Mononuclear cell (primary cell): Measurements from ENCODE around the gene ACCS. TPM values are rescaled to one million over a fixed set of nuclear protein-coding genes. Genes with fewer than 3 reads are reported as not detected.

Source experiments
- H3K27me3 ChIP-seq: 2 replicates; pipeline ENCODE4 v1.6.0; 2011; ENCODE audit warnings: low read length, control low read depth; ENCODE audit not compliant: insufficient read depth
- H3K4me1 ChIP-seq: 2 replicates; pipeline ENCODE4 v1.5.1; 2011; ENCODE audit warnings: mild to moderate bottlenecking, low read length, control low read depth; ENCODE audit not compliant: insufficient read depth
- H3K4me3 ChIP-seq: 2 replicates; pipeline ENCODE4 v1.5.1; 2011; ENCODE audit warnings: mild to moderate bottlenecking, low read length, moderate library complexity
- H3K9me3 ChIP-seq: 2 replicates; pipeline ENCODE4 v1.5.1; 2011; ENCODE audit warnings: low read depth, mild to moderate bottlenecking, control low read depth, low read length
- total RNA-seq: library from RNA; depleted of rRNA; stranded (reverse); fragments of >200 nt; gene quantifications from one replicate; pipeline ENCODE4 v1.2.3, GENCODE V29; 2012

The ACCS gene
- total RNA-seq, 1 donor, result 4.8 TPM

GRCh38 chr11:44095506-44096359, 29.7 kb downstream of the ACCS start, which contains the start of gene EXT2:
EXT2 (plus strand) TSS chr11:44095678; CDS start chr11:44107713, 12,035 bp downstream.
- H3K4me1 ChIP-seq, result peaks cover 15% of the 10 kb centered on the region
- H3K9me3 ChIP-seq, result no peaks in the 10 kb centered on the region
- H3K27me3 ChIP-seq, result no peaks in the 10 kb centered on the region
- H3K4me3 ChIP-seq, result peak within 1 kb of the TSS; percentile 68

GRCh38 chr11:44096360-44097185, 30.5 kb downstream of the ACCS start:
- H3K27me3 ChIP-seq, result no peaks in the 10 kb centered on the region
- peak overlapping the region; percentile 68 for H3K4me3 ChIP-seq
- H3K9me3 ChIP-seq, result no peaks in the 10 kb centered on the region
- peaks cover 15% of the 10 kb centered on the region for H3K4me1 ChIP-seq

DNA sequence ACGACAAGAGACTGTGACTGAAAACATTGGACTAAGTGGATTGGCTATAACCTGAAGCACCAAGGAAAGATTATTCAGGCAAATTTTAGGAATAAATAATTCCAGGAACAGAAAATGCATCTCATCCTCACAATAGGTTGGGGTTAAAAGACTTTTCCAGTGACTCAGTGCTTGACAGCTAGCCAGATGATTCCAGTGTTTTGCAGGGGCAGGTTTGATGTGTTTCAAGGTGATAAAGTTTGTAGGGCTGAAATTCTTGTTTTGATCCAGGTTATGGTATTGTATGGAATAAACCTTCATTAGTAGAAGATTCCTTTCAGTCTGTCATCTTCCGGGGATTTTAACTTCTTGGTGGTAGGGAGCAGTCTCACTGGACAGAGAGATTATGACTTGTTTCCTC, 31.8 kb downstream of the ACCS start:
- Histone ChIP-seq H3K4me3 (no peak overlapping the region), H3K9me3 (no peaks in the 10 kb centered on the region), H3K27me3 (no peaks in the 10 kb centered on the region)

GRCh38 chr11:44101098-44101497, 35.0 kb downstream of the ACCS start:
- Histone ChIP-seq H3K4me1 (peaks cover 15% of the 10 kb centered on the region), H3K27me3 (no peaks in the 10 kb centered on the region), H3K9me3 (no peaks in the 10 kb centered on the region), H3K4me3 (no peak overlapping the region)

More for the DNA sequence above, 31.8 kb downstream of the ACCS start:
- H3K4me1 ChIP-seq, result peaks cover 15% of the 10 kb centered on the region

DNA sequence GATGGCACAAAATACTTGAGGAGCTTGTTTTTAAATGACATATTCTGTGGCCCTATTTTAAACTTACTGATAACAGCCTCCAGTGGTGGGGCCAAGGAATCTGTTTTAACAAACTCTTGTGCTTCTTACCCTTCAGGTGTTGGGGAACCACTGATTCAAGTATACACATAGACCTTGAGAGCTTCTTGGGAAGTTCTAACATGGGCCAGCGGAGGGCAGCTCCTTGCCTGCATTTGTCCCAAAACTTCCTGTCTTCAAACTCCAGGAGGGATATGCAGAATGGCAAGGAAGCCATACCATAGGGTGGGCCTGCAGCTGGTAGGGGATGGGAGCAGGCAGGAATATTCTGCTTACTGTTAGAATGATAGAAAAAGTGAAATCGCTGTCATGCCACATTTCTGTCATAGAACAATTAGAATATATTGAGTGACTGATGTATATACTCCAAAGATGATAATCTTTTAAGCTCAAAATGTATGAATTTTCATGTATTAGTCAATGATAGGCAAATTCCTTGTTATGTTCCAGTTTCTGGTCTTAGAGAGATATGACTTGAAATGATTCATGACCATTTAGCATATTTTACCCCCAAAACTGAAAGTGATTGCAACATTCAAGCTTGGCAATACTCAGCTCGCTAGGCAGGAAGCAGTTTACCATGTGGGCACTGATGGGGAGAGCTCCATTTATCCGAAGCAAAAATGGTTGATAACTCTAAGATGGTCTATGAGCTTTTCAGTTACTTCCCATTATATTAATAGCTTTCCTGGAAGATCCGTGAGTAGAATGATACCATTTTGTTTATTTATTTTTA, 38.6 kb downstream of the ACCS start:
- Histone ChIP-seq H3K4me1 (peaks cover 7% of the 10 kb centered on the region), H3K27me3 (no peaks in the 10 kb centered on the region), H3K9me3 (no peaks in the 10 kb centered on the region), H3K4me3 (no peak overlapping the region)

GRCh38 chr11:44108260-44108659, 42.2 kb downstream of the ACCS start:
- Histone ChIP-seq H3K27me3 (no peaks in the 10 kb centered on the region), H3K4me1 (peaks cover 11% of the 10 kb centered on the region), H3K9me3 (no peaks in the 10 kb centered on the region), H3K4me3 (no peak overlapping the region)

- no peaks in the 10 kb centered on the region for H3K9me3 ChIP-seq
- H3K4me3 ChIP-seq, result no peak overlapping the region
- H3K4me1 ChIP-seq, result peaks cover 4% of the 10 kb centered on the region
- H3K27me3 ChIP-seq, result no peaks in the 10 kb centered on the region
Observed at GRCh38 chr11:44110231-44110679, 44.2 kb downstream of the ACCS start.

DNA sequence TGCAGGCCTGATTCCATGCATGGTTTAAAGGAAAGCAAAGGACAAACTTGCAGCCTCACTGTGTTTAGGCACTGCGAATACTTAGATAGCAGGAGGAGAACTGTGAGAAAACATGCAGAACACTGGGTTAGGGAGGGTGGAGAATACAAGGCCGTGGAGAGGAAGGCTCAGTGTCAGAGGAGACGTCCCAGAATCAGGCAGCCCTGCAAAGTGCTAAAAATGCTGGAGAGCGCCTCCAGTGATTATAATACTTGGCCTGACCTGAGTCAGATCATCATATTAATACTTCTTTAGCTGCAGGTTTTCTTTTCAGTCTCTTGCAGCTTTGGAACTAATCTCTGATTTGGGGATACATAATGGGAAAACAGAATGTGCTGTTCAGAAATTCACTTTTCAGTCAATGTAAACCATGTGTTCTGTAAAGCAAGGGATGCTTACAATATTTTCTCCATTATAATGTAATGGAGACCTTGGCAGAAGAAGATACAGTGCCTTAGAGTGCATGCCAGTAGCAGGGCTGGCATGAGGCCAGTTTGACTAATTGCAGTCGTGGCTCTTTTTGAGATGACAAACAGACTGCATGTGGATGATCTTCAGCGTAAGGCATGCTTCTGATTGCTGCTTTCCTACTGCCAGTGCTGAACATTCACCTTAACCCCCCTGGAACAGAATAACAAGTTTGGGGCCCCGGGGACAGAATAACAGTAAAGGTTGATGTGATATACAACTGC, 46.2 kb downstream of the ACCS start:
- H3K9me3 ChIP-seq, result no peaks in the 10 kb centered on the region
- no peaks in the 10 kb centered on the region for H3K27me3 ChIP-seq
- no peak overlapping the region for H3K4me3 ChIP-seq
- peaks cover 7% of the 10 kb centered on the region for H3K4me1 ChIP-seq

DNA sequence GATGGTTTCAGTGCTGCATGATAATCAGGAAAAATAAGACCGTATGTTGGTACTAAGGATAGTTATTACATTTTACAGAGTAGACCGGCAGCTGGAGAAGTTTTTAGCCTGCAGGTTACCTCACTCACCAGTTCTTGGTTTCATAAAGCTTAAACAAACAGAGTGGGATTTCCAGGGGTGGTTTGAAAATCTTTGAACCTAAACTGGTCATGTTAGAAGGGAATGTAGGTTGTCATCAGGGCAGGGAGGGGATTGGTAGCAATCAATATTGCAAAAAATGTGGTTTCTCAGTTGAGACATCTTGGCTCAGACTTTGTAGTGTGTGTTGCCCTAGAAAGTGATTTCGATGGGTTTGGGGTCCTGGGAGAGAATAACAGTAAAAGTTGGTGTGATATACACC, 46.9 kb downstream of the ACCS start:
- Histone ChIP-seq H3K4me1 (peaks cover 7% of the 10 kb centered on the region), H3K9me3 (no peaks in the 10 kb centered on the region), H3K27me3 (no peaks in the 10 kb centered on the region), H3K4me3 (no peak overlapping the region)

GRCh38 chr11:44113572-44113971, 47.5 kb downstream of the ACCS start:
- no peaks in the 10 kb centered on the region for H3K27me3 ChIP-seq
- H3K9me3 ChIP-seq, result no peaks in the 10 kb centered on the region
- no peak overlapping the region for H3K4me3 ChIP-seq
- H3K4me1 ChIP-seq, result peaks cover 7% of the 10 kb centered on the region

DNA sequence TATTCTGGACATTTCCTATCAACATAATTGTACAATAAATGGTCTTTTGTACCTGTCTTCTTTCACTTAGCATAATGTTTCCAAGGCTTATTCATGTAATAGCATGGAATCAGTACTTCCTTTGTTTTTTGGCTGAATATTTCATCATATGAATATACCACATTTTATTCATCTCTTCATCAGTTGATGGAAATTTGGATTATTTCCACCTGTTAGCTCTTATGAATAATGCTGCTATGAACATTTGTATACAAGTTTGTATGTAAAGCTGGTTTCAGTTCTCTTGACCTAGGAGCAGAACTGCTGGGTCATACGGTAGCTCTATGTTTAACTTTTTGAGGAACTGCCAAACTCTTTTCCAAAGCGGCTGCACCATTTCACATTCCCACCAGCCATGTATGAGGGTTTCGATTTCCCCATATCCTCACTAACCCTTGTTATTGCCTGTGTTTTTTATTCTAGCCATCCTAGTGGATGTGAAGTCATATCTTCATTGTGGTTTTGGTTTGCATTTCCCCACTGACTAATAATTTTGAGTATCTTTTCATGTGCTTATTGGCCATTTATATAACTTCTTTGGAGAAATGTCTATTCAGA, 50.3 kb downstream of the ACCS start:
- Histone ChIP-seq H3K27me3 (no peaks in the 10 kb centered on the region), H3K9me3 (no peaks in the 10 kb centered on the region), H3K4me3 (no peak overlapping the region), H3K4me1 (peaks cover 3% of the 10 kb centered on the region)

DNA sequence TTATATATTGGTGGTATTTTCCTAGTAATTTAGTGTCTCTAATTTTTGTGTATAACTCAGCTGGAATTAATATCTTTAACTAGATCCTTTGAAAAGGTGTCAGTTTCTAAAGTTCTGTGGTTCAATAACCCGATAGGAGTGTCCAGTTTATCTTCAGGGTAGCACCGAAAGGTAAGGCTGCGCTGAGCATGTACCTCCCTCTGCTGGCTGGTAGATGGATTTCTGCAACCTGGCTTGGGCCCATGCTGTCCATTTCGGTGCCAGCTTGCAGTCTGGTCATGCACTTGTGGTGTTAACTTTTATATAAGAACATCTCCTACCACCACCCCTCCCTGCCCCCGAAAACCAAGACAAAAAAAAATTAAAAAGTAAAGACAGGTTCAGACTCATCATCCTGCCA, 54.1 kb downstream of the ACCS start:
- Histone ChIP-seq H3K9me3 (no peaks in the 10 kb centered on the region), H3K27me3 (no peaks in the 10 kb centered on the region), H3K4me1 (peaks cover 3% of the 10 kb centered on the region), H3K4me3 (no peak overlapping the region)

- H3K4me1 ChIP-seq, result no peaks in the 10 kb centered on the region
- no peaks in the 10 kb centered on the region for H3K27me3 ChIP-seq
- no peak overlapping the region for H3K4me3 ChIP-seq
- no peaks in the 10 kb centered on the region for H3K9me3 ChIP-seq
Observed at GRCh38 chr11:44125598-44125997, 59.5 kb downstream of the ACCS start.

- Histone ChIP-seq H3K4me1 (no peaks in the 10 kb centered on the region), H3K27me3 (no peaks in the 10 kb centered on the region), H3K4me3 (no peak overlapping the region), H3K9me3 (no peaks in the 10 kb centered on the region)
Observed at GRCh38 chr11:44126304-44126703, 60.2 kb downstream of the ACCS start.
